ENCODE measurements around the gene ELMO1.

Gene ELMO1

GRCh38 chr7:37450035-37450434 is 1.4 kb upstream of the ELMO1 start:
- H3K4ac ChIP-seq (ENCODE audit: low read depth, low read length) = no peak overlapping the region
- WGBS (ENCODE audit: extremely low coverage, insufficient coverage, insufficient read length) = no CpG with 5 or more reads among the region's 3 CpGs
- H3K9ac ChIP-seq (ENCODE audit: low read length) = no peak overlapping the region
- no peaks in the 10 kb centered on the region for H3K9me3 ChIP-seq (ENCODE audit: insufficient read depth, low read depth, low read length)
- H3K79me1 ChIP-seq (ENCODE audit: low read length) = peaks cover 21% of the 10 kb centered on the region
- H2AK5ac ChIP-seq (ENCODE audit: low read length) = no peak overlapping the region
- no peak overlapping the region for H2BK12ac ChIP-seq (ENCODE audit: low read length)
- H4K91ac ChIP-seq (ENCODE audit: low read depth, low read length) = no peak overlapping the region
- H4K8ac ChIP-seq (ENCODE audit: low read depth, low read length) = no peak overlapping the region
- no peak overlapping the region for H3K14ac ChIP-seq (ENCODE audit: low read length)
- no peak overlapping the region for H3K4me3 ChIP-seq (ENCODE audit: low read depth, low read length)
- H3K23ac ChIP-seq (ENCODE audit: low read length) = no peak overlapping the region
- peaks cover 11% of the 10 kb centered on the region for H3K79me2 ChIP-seq (ENCODE audit: control insufficient read depth, insufficient read depth, low read length, poor library complexity)
- no peak for DNase-seq
- H3K27me3 ChIP-seq (ENCODE audit: insufficient read depth, low read length) = no peaks in the 10 kb centered on the region
- no peak overlapping the region for H4K12ac ChIP-seq (ENCODE audit: low read depth, low read length)
- no peak overlapping the region for H2AFZ ChIP-seq (ENCODE audit: insufficient read depth, low read length, poor library complexity)
- no peaks in the 10 kb centered on the region for H3K36me3 ChIP-seq (ENCODE audit: control insufficient read depth in 1 of 2, insufficient read depth in 2 of 2, low read length in 2 of 2)
- H3K4me1 ChIP-seq (ENCODE audit: control insufficient read depth in 1 of 2, insufficient read depth in 2 of 2, low read length in 2 of 2) = peaks cover 0 to 7% of the 10 kb centered on the region in 2 experiments
- H3K27ac ChIP-seq (ENCODE audit: low read depth, low read length) = no peak overlapping the region
- H2BK120ac ChIP-seq (ENCODE audit: insufficient read depth, low read length, poor library complexity) = no peak overlapping the region
- no peak overlapping the region for H3K18ac ChIP-seq (ENCODE audit: low read length)
- no peak overlapping the region for H3K4me2 ChIP-seq (ENCODE audit: low read length)
- H2BK5ac ChIP-seq (ENCODE audit: low read depth, low read length, poor library complexity) = no peak overlapping the region

GRCh38 chr7:37449621-37450020 is 957 bp upstream of the ELMO1 start:
- Histone ChIP-seq H3K27me3 (ENCODE audit: insufficient read depth, low read length) (no peaks in the 10 kb centered on the region), H3K9ac (ENCODE audit: low read length) (no peak overlapping the region), H3K4me3 (ENCODE audit: low read depth, low read length) (no peak overlapping the region), H3K4ac (ENCODE audit: low read depth, low read length) (no peak overlapping the region), H2BK120ac (ENCODE audit: insufficient read depth, low read length, poor library complexity) (no peak overlapping the region), H3K4me2 (ENCODE audit: low read length) (no peak overlapping the region), H3K4me1 (ENCODE audit: control insufficient read depth in 1 of 2, insufficient read depth in 2 of 2, low read length in 2 of 2) (peaks cover 0 to 7% of the 10 kb centered on the region in 2 experiments), H3K14ac (ENCODE audit: low read length) (no peak overlapping the region), H2AK5ac (ENCODE audit: low read length) (no peak overlapping the region), H3K36me3 (ENCODE audit: control insufficient read depth in 1 of 2, insufficient read depth in 2 of 2, low read length in 2 of 2) (no peaks in the 10 kb centered on the region), H3K18ac (ENCODE audit: low read length) (no peak overlapping the region), H2BK5ac (ENCODE audit: low read depth, low read length, poor library complexity) (no peak overlapping the region), H4K8ac (ENCODE audit: low read depth, low read length) (no peak overlapping the region), H2AFZ (ENCODE audit: insufficient read depth, low read length, poor library complexity) (no peak overlapping the region), H3K79me1 (ENCODE audit: low read length) (peaks cover 21% of the 10 kb centered on the region), H3K23ac (ENCODE audit: low read length) (no peak overlapping the region), H3K9me3 (ENCODE audit: insufficient read depth, low read depth, low read length) (no peaks in the 10 kb centered on the region), H3K27ac (ENCODE audit: low read depth, low read length) (no peak overlapping the region), H2BK12ac (ENCODE audit: low read length) (no peak overlapping the region), H3K79me2 (ENCODE audit: control insufficient read depth, insufficient read depth, low read length, poor library complexity) (peaks cover 11% of the 10 kb centered on the region), H4K12ac (ENCODE audit: low read depth, low read length) (no peak overlapping the region), H4K91ac (ENCODE audit: low read depth, low read length) (no peak overlapping the region)
- no CpG with 5 or more reads among the region's 5 CpGs for WGBS (ENCODE audit: extremely low coverage, insufficient coverage, insufficient read length)
- DNase-seq = no peak

- peak overlapping the region; percentile 91 for H3K18ac ChIP-seq (ENCODE audit: low read length)
- H3K4ac ChIP-seq (ENCODE audit: low read depth, low read length) = peak overlapping the region; percentile 77
- H3K79me1 ChIP-seq (ENCODE audit: low read length) = peaks cover 21% of the 10 kb centered on the region
- H2AFZ ChIP-seq (ENCODE audit: insufficient read depth, low read length, poor library complexity) = peak overlapping the region; percentile 78
- H2BK12ac ChIP-seq (ENCODE audit: low read length) = peak overlapping the region; percentile 90
- DNase-seq = peak in 1 of 2 donors; percentile 31
- peak overlapping the region; percentile 95 for H4K8ac ChIP-seq (ENCODE audit: low read depth, low read length)
- peak overlapping the region; percentile 93 for H4K91ac ChIP-seq (ENCODE audit: low read depth, low read length)
- no peaks in the 10 kb centered on the region for H3K36me3 ChIP-seq (ENCODE audit: control insufficient read depth in 1 of 2, insufficient read depth in 2 of 2, low read length in 2 of 2)
- H3K79me2 ChIP-seq (ENCODE audit: control insufficient read depth, insufficient read depth, low read length, poor library complexity) = peaks cover 11% of the 10 kb centered on the region
- H2BK120ac ChIP-seq (ENCODE audit: insufficient read depth, low read length, poor library complexity) = peak overlapping the region; percentile 98
- peak overlapping the region; percentile 93 for H3K4me2 ChIP-seq (ENCODE audit: low read length)
- no CpG with 5 or more reads among the region's 63 CpGs for WGBS (ENCODE audit: extremely low coverage, insufficient coverage, insufficient read length)
- no peak overlapping the region for H3K23ac ChIP-seq (ENCODE audit: low read length)
- H3K4me3 ChIP-seq (ENCODE audit: low read depth, low read length) = peak overlapping the region; percentile 86
- H2BK5ac ChIP-seq (ENCODE audit: low read depth, low read length, poor library complexity) = peak overlapping the region; percentile 85
- H3K4me1 ChIP-seq (ENCODE audit: control insufficient read depth in 1 of 2, insufficient read depth in 2 of 2, low read length in 2 of 2) = peaks cover 0 to 7% of the 10 kb centered on the region in 2 experiments
- H3K9me3 ChIP-seq (ENCODE audit: insufficient read depth, low read depth, low read length) = no peaks in the 10 kb centered on the region
- H4K12ac ChIP-seq (ENCODE audit: low read depth, low read length) = peak overlapping the region; percentile 52
- no peaks in the 10 kb centered on the region for H3K27me3 ChIP-seq (ENCODE audit: insufficient read depth, low read length)
- H3K14ac ChIP-seq (ENCODE audit: low read length) = peak overlapping the region; percentile 96
- H3K27ac ChIP-seq (ENCODE audit: low read depth, low read length) = peak overlapping the region; percentile 95
- H2AK5ac ChIP-seq (ENCODE audit: low read length) = peak overlapping the region; percentile 13
- peak overlapping the region; percentile 85 for H3K9ac ChIP-seq (ENCODE audit: low read length)
These were observed 541 bp downstream of the ELMO1 start for GRCh38 chr7:37448011-37448635.

GRCh38 chr7:37446371-37446770 is 2.3 kb downstream of the ELMO1 start:
- no peak overlapping the region for H3K9ac ChIP-seq (ENCODE audit: low read length)
- H2BK5ac ChIP-seq (ENCODE audit: low read depth, low read length, poor library complexity) = peak overlapping the region; percentile 48
- H2BK120ac ChIP-seq (ENCODE audit: insufficient read depth, low read length, poor library complexity) = no peak overlapping the region
- no peak overlapping the region for H3K14ac ChIP-seq (ENCODE audit: low read length)
- H3K18ac ChIP-seq (ENCODE audit: low read length) = no peak overlapping the region
- H4K12ac ChIP-seq (ENCODE audit: low read depth, low read length) = no peak overlapping the region
- H4K91ac ChIP-seq (ENCODE audit: low read depth, low read length) = peak overlapping the region; percentile 17
- H3K27me3 ChIP-seq (ENCODE audit: insufficient read depth, low read length) = no peaks in the 10 kb centered on the region
- H3K4me1 ChIP-seq (ENCODE audit: control insufficient read depth in 1 of 2, insufficient read depth in 2 of 2, low read length in 2 of 2) = peaks cover 3 to 10% of the 10 kb centered on the region in 2 experiments
- peak; percentile 96 to 97 for DNase-seq
- no peak overlapping the region for H2AFZ ChIP-seq (ENCODE audit: insufficient read depth, low read length, poor library complexity)
- H3K79me2 ChIP-seq (ENCODE audit: control insufficient read depth, insufficient read depth, low read length, poor library complexity) = peaks cover 11% of the 10 kb centered on the region
- H3K4ac ChIP-seq (ENCODE audit: low read depth, low read length) = no peak overlapping the region
- H2BK12ac ChIP-seq (ENCODE audit: low read length) = no peak overlapping the region
- no peak overlapping the region for H3K4me2 ChIP-seq (ENCODE audit: low read length)
- no peak overlapping the region for H2AK5ac ChIP-seq (ENCODE audit: low read length)
- peaks cover 2 to 5% of the 10 kb centered on the region in 2 experiments for H3K36me3 ChIP-seq (ENCODE audit: control insufficient read depth in 1 of 2, insufficient read depth in 2 of 2, low read length in 2 of 2)
- H4K8ac ChIP-seq (ENCODE audit: low read depth, low read length) = no peak overlapping the region
- WGBS (ENCODE audit: extremely low coverage, insufficient coverage, insufficient read length) = no CpG with 5 or more reads among the region's 3 CpGs
- no peak overlapping the region for H3K4me3 ChIP-seq (ENCODE audit: low read depth, low read length)
- H3K9me3 ChIP-seq (ENCODE audit: insufficient read depth, low read depth, low read length) = no peaks in the 10 kb centered on the region
- H3K79me1 ChIP-seq (ENCODE audit: low read length) = peaks cover 21% of the 10 kb centered on the region
- peak overlapping the region; percentile 95 for H3K27ac ChIP-seq (ENCODE audit: low read depth, low read length)
- H3K23ac ChIP-seq (ENCODE audit: low read length) = no peak overlapping the region

Measured in trophoblast cell (in vitro differentiated cells and primary cell).